HG03159 (cell line): ENCODE results near the gene LITAF.
"Not testable (repeated sequence)": the region's sequence is repeated elsewhere in the genome, so short reads cannot be mapped to it uniquely, and the experiment has no call there.

ENCODE experiments used
- ATAC-seq: cut with Tn5 transposase; IDR thresholded peaks from one replicate; pipeline ENCODE4 v1.9.1; 2021; ENCODE audit warnings: mild to moderate bottlenecking, moderate library complexity; ENCODE audit not compliant: unreplicated experiment

The LITAF gene

DNA sequence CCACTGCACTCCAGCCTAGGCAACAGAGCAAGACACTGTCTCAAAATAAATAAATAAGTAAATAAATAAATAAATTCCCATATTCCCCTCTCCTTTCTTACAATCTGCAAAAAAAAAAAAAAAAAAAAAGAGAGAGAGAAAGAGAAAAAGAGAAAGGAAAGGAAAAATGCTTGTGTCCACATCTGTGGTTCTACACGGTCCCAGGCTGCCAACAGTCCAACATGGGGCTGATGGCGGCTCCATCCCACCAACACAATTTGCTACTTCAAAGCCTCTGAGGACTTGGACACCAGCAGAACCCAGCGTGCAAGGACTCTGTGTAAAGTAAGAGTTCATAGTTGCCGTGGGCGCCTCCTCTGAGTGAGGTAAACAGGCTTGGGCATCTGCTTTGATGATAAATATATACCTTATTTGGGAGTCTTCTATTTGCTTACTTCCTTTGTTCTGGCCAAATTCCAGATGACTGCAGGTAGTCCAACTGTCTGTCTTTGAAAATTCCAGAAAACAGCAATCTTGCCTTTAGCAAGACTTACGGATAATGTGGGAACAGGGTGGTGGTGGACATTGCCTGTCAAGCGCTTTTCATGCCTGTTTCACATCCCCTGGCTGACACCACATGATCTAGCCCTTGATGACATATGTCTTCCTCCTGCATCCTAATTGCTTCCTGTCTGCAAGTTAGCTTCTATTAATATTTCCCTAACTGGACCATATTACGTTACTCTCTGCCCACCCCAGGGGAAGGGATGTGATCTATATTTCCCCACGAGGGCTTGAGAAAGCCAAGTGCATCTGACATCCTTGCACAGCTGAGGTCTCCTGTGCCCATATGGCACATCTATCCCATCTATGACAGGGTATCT is 10.1 kb downstream of the LITAF start:
- ATAC-seq = peak; percentile 69

DNA sequence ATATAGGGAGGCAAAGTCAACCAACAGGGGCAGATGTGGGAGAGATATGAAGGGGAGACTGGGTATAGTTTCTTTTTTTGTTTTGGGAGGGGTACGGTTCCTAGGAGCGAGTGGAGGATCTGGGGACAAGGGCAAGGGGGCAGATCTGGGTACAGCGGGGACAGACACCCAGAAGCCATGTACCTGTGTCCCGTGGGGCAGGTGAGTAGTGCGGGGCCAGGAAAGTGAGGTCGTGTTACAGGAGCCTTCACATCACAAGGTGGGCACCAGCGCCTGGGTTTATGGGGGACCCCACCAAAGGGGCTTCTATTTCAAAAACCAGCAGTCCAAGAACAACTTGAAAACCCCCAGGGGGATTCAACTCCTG is 11.5 kb downstream of the LITAF start:
- no peak for ATAC-seq

DNA sequence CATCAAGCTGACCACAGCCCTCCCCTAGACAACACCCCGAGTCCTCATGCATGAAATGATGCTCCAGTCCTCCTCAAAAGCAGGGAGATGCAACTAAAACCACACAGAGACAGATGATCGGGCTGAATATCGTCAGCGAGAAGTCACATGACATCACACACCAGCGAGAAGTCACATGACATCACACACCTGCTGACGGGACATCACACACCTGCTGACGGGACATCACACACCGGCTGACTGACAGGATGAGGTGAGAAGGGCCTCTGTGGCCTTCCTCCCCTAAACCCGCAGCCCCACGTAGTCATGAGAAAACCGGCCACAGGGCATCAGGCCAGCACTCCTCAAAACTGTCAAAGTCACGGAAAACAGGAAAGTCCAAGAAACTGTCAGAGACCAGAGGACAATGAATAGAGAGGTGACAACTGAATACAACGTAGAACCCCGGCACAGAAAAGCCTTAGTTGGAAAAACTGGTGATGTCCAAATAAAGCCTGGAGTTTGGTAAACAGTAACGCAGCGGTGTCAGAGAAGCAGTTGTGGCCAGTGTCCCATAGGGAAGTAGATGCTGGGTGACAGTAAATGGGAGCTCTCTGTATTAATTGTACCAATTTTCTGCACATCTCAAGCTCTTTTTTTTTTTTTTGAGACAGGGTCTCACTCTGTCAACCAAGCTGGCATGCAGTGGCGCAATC is 14.3 kb downstream of the LITAF start:
- no peak for ATAC-seq

GRCh38 chr16:11571549-11571948 is 15.2 kb downstream of the LITAF start:
- ATAC-seq = no peak

- ATAC-seq = no peak
Observed at GRCh38 chr16:11570806-11571205, 15.9 kb downstream of the LITAF start.

GRCh38 chr16:11570258-11570657 is 16.5 kb downstream of the LITAF start:
- no peak for ATAC-seq

DNA sequence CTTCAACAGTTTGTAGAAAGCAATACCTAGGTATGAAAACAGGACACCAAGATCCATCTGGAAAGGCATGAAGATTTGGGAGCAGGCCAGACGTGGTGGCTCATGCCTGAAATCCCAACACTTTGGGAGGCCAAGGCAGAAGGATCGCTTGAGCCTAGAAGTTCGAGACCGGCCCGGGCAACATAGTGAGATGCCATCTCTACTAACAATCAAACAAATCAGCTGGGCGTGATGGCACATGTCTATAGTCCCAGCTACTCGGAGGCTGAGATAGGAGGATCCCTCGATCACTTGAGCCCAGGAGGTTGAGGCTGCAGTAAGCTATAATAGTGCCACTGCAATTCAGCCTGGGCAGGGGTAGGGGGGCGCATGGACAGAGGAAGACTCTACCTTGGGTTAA is 20.3 kb downstream of the LITAF start:
- ATAC-seq = no peak

GRCh38 chr16:11565665-11566064 is 21.1 kb downstream of the LITAF start:
- ATAC-seq = no peak

GRCh38 chr16:11564046-11564926 is 22.4 kb downstream of the LITAF start:
- no peak for ATAC-seq

DNA sequence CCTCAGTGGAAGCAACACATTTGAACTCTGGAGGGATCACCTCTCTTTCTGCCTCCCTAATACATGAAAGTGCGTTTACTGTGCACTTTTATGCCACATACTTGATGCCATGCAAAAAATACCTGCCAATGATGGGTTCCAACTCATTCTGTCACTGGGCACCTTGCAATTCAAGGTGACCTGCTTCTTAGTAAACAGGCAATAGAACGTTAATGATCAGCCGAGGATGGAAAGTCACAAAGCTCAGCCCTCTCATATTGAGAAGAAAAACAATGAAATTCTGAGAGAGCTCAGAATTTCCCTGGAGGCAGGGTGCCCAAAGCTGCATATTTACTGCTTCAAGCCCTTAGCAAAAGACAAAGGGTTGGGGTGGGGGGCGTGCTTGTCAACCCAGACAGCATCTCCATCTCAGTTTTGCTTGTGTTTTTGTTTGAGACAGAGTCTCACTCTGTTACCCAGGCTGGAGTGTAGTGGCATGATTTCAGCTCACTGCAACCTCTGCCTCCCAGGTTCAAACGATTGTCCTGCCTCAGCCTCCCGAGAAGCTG is 23.2 kb downstream of the LITAF start:
- no peak for ATAC-seq

DNA sequence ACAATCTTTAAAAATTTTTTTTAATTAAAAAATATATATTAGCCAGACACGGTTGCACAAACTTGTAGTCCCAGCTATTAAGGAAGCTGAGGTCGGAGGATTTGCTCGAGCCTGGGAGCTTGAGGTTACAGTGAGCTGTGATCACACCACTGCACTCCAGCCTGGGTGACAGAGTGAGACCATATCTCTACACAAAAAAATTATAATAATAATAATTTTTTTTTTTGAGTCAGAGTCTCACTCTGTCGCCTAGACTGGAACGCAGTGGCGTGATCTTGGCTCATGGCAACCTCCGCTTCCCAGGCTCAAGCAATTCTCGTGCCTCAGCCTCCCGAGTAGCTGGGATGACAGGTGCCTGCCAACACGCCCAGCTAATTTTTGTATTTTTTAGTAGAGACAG is 23.8 kb downstream of the LITAF start:
- no peak for ATAC-seq

- no peak for ATAC-seq
Observed at GRCh38 chr16:11562411-11562810, 24.3 kb downstream of the LITAF start.

GRCh38 chr16:11561856-11562255 is 24.9 kb downstream of the LITAF start:
- ATAC-seq = no peak

DNA sequence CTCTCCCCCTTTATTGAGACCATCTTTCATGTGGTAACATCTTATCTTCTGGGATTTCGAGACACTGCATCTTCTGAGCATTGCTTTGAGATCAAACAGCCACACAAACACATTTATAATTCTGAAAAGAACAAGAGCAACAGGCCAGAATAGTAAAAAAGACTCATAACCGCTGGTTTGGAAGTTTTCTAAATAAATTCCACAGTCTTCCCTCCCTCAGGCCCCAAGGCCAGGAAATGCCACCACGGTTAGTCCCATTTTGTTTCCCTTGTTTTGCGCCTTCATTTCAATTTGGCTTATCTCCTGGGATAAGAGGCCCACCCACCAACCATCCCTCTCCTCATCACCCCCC is 25.3 kb downstream of the LITAF start:
- no peak for ATAC-seq

- no peak for ATAC-seq
Observed at GRCh38 chr16:11560701-11561453, 25.8 kb downstream of the LITAF start.

GRCh38 chr16:11558308-11558823 is 28.4 kb downstream of the LITAF start:
- ATAC-seq = not testable (repeated sequence)

DNA sequence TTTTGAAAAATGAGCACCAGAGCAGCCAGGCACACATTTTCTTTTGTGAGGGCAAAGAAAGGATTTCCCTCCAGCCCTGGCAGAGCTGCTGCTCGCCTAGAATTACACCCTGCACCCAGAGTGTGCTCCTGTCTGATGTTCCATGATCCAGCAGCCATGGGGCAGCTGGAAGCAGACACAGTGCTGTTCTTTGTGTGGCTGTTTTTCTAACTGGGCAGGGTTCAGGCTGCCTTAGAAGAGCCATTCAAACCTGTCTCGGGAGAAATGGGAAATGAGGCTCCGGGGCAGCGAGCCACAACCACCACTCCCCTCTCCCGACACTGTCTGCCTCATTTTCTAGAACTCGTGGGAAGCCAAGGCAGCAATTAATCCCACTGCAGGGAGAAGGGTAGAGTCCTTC is 28.9 kb downstream of the LITAF start:
- ATAC-seq = no peak

- no peak for ATAC-seq
Observed at GRCh38 chr16:11556945-11557720, 29.6 kb downstream of the LITAF start.

DNA sequence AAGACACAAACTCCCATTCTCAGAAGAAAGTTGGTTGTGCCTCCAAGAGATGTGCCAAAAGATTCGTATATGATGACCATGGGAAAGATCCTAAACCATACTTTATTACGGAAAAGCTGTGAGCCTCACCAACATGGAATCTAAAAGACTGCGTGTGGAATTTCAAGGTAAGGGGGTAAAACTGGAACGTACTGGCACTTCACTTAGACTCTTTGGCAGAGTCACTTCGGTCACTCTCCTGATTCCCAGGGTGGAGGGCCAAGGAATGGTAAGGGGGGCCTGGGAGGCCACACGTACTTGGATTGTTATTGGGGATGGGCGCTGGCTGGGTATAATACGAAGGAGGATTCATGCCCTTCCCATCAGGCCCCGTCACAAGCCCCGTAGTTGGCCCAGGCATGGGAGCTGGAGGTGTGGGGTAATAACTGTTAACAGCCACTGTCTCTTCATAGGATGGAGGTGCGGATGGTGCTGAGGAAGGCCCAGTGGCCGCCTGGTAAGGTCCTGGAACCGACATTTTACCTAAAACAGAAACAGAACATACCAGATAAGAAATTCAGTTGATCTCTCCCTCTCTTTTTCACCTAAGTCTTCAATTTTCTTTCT is 30.4 kb downstream of the LITAF start:
- ATAC-seq = no peak
